K562 (cell line): ENCODE measurements around the gene PPP6R1. TPM values are rescaled to one million over a fixed set of nuclear protein-coding genes. Genes with fewer than 3 reads are reported as not detected.

Experiments used
- ATAC-seq: fragments of 200-7000 bp; cut with Tn5 transposase; 3 replicates; pipeline ENCODE4 v1.9.1; 2020; ENCODE audit warnings: moderate library complexity
- BruUV-seq: library from RNA; stranded (reverse); fragments of 400-500 nt; replicated peaks from 2 replicates; lab custom pipeline; 2021; lab: Mats Ljungman, UMichigan
- CTCF ChIA-PET: fragments of 300-600 bp; formaldehyde crosslinking; extraction: SDS; loops from one replicate; lab custom pipeline; 2021; ENCODE audit warnings: low intra/inter-chr PET ratio; lab: Yijun Ruan, JAX
- POLR2A ChIA-PET: fragments of 300-600, 350-650 bp; sonication (Branson Sonifier 250); formaldehyde crosslinking; extraction: SDS; loops from one replicate; lab custom pipeline; 2021; ENCODE audit warnings: antibody characterized with exemption, inconsistent platforms; lab: Yijun Ruan, JAX
- DNase-seq, 4 experiments: peaks; one replicate each; pipeline versions ENCODE4 v3.0.0 to v3.0.0-alpha.2; 2011 to 2018; ENCODE audit warnings: low spot score in 3 of 4, mixed read lengths in 3 of 4; ENCODE audit errors: extremely low read depth in 1 of 4
- FAIRE-seq: peaks from 2 replicates; lab custom pipeline; 2011; peaks lifted over from hg19 to GRCh38; lab: Jason Lieb, UNC
- H2AFZ ChIP-seq: 2 replicates; pipeline ENCODE4 v1.6.0; 2011; ENCODE audit warnings: low read depth, low read length, control low read depth, inconsistent platforms
- H3K27ac ChIP-seq: fragments of 200-600 bp; 3 replicates; pipeline ENCODE4 v1.8.0; 2011; ENCODE audit warnings: low read depth, mild to moderate bottlenecking, control low read depth, inconsistent platforms, low read length, moderate library complexity, mixed read lengths; ENCODE audit errors: extremely low read depth
- H3K27me3 ChIP-seq, 2 experiments: fragments of 300-600 bp in 1 of 2; 2 replicates in 1 of 2; 3 replicates in 1 of 2; pipeline versions ENCODE4 v1.6.0 to v1.8.0; 2011; ENCODE audit warnings: inconsistent platforms in 2 of 2, low read length in 2 of 2, mild to moderate bottlenecking in 1 of 2, mixed read lengths in 1 of 2, moderate library complexity in 1 of 2; ENCODE audit not compliant: control insufficient read depth in 2 of 2, insufficient read depth in 2 of 2
- H3K36me3 ChIP-seq: fragments of 300-600 bp; 3 replicates; pipeline ENCODE4 v1.8.0; 2011; ENCODE audit warnings: mild to moderate bottlenecking, low read length, inconsistent platforms; ENCODE audit not compliant: control insufficient read depth, insufficient read depth
- H3K4me1 ChIP-seq, 2 experiments: fragments of 200-600 bp in 1 of 2; replicated peaks in 1 of 2; 2 replicates in 1 of 2; 3 replicates in 1 of 2; pipeline versions ENCODE4 v1.5.1 to v1.8.0; 2011; ENCODE audit warnings: inconsistent platforms in 2 of 2, low read length in 2 of 2, mild to moderate bottlenecking in 1 of 2, mixed read lengths in 1 of 2, moderate library complexity in 1 of 2; ENCODE audit not compliant: control insufficient read depth in 2 of 2, insufficient read depth in 2 of 2
- H3K4me2 ChIP-seq: 2 replicates; pipeline ENCODE4 v1.6.1; 2011; ENCODE audit warnings: low read length, control low read depth, inconsistent platforms, mixed read lengths; ENCODE audit not compliant: insufficient read depth
- H3K4me3 ChIP-seq: fragments of 200-600 bp; sonication (generic), shearing (Covaris generic); 2 replicates; pipeline ENCODE4 v1.5.1; 2016; ENCODE audit warnings: control low read depth, inconsistent platforms
- H3K79me2 ChIP-seq: fragments of 200-600 bp; 3 replicates; pipeline ENCODE4 v1.8.0; 2011; ENCODE audit warnings: low read length, inconsistent platforms; ENCODE audit not compliant: control insufficient read depth, insufficient read depth
- H3K9ac ChIP-seq, 2 experiments: 2 replicates each; pipeline versions ENCODE4 v1.6.0 to v1.6.1; 2011; ENCODE audit warnings: low read depth in 2 of 2, low read length in 2 of 2, control low read depth in 1 of 2, inconsistent platforms in 1 of 2, mild to moderate bottlenecking in 1 of 2, mixed read lengths in 1 of 2; ENCODE audit not compliant: insufficient read depth in 1 of 2
- H3K9me1 ChIP-seq: one replicate; pipeline ENCODE4 v1.6.0; 2011; ENCODE audit warnings: inconsistent platforms, mild to moderate bottlenecking, low read length, moderate library complexity; ENCODE audit not compliant: control insufficient read depth, insufficient read depth
- H3K9me3 ChIP-seq: replicated peaks from 2 replicates; pipeline ENCODE4 v1.5.1; 2011; ENCODE audit warnings: low read depth, low read length, inconsistent platforms; ENCODE audit not compliant: control insufficient read depth, insufficient read depth
- H4K20me1 ChIP-seq: replicated peaks from 2 replicates; pipeline ENCODE4 v1.6.1; 2011; ENCODE audit warnings: low read length, inconsistent platforms, mixed read lengths; ENCODE audit not compliant: control insufficient read depth, insufficient read depth
- ATF7 ChIP-seq: fragments of 450-650 bp; IDR thresholded peaks from 2 replicates; pipeline ENCODE4 v1.7.1; 2014; ENCODE audit warnings: mild to moderate bottlenecking, moderate library complexity
- DACH1 ChIP-seq: fragments of 450-650 bp; IDR thresholded peaks from 2 replicates; pipeline ENCODE4 v1.6.1; 2018; ENCODE audit not compliant: partially characterized antibody
- EP400 ChIP-seq: fragments of 450-650 bp; IDR thresholded peaks from 2 replicates; pipeline ENCODE4 v1.6.1; 2017; ENCODE audit warnings: antibody characterized with exemption, mild to moderate bottlenecking, moderate library complexity
- FOXP1 ChIP-seq: sonication (generic); formaldehyde crosslinking; IDR thresholded peaks from 2 replicates; pipeline ENCODE4 v1.8.0; 2022; ENCODE audit warnings: mild to moderate bottlenecking, missing genetic modification reagents
- KAT8 ChIP-seq: fragments of 450-650 bp; IDR thresholded peaks from 2 replicates; pipeline ENCODE4 v1.6.1; 2016; ENCODE audit warnings: low read depth, mild to moderate bottlenecking
- L3MBTL2 ChIP-seq: fragments of 450-650 bp; IDR thresholded peaks from 2 replicates; pipeline ENCODE4 v1.6.1; 2016; ENCODE audit warnings: mild to moderate bottlenecking, moderate library complexity
- SP1 ChIP-seq: sonication (generic); formaldehyde crosslinking; IDR thresholded peaks from 2 replicates; pipeline ENCODE4 v1.8.1; 2022; ENCODE audit warnings: mild to moderate bottlenecking, missing genetic modification reagents
- STAG1 ChIP-seq: sonication (generic); formaldehyde crosslinking; IDR thresholded peaks from 2 replicates; pipeline ENCODE4 v1.5.0; 2020; ENCODE audit warnings: missing genetic modification reagents, borderline replicate concordance
- STAT5B ChIP-seq: fragments of 250-450 bp; sonication (Bioruptor Pico); IDR thresholded peaks from 2 replicates; pipeline ENCODE4 v1.8.0; 2021; ENCODE audit warnings: mild to moderate bottlenecking, inconsistent platforms
- TBL1XR1 ChIP-seq, 2 experiments: IDR thresholded peaks; 2 replicates each; pipeline ENCODE4 v1.6.1; 2012; ENCODE audit warnings: improper control_type of control experiment in 2 of 2, low read length in 2 of 2, mild to moderate bottlenecking in 1 of 2
- ZNF143 ChIP-seq: sonication (generic); formaldehyde crosslinking; IDR thresholded peaks from 2 replicates; pipeline ENCODE4 v1.9.0; 2022; ENCODE audit warnings: mild to moderate bottlenecking, missing genetic modification reagents
- ZNF764 ChIP-seq: fragments of 250-450 bp; sonication (Bioruptor Pico); IDR thresholded peaks from 2 replicates; pipeline ENCODE4 v1.4.0; 2020; ENCODE audit warnings: low read depth, mild to moderate bottlenecking, moderate library complexity
- whole genome bisulfite sequencing: fragments of 100-300 bp; shearing (Covaris generic); methylation state at CpG from one replicate; pipeline ENCODE4 v1.1.6; 2016; ENCODE audit warnings: low coverage, mixed read lengths; ENCODE audit not compliant: insufficient coverage; ENCODE audit errors: missing lambda C conversion rate; 5-methylcytosine and 5-hydroxymethylcytosine counted together
- in situ Hi-C: fragments of 300-500 bp; cut with MboI; formaldehyde crosslinking; loops from 4 replicates; pipeline ENCODE4 v1.15.0; 2018; ENCODE audit warnings: inconsistent platforms, mixed read lengths
- intact Hi-C: fragments of 100-400 bp; cut with micrococcal nuclease; formaldehyde crosslinking; loops from 2 replicates; pipeline ENCODE4 v1.14.2; 2022
- polyA plus RNA-seq, 8 experiments: library from polyadenylated mRNA; depleted of rRNA in 4 of 8; stranded (reverse) in 5 of 8; unstranded in 3 of 8; fragments of >200 nt; fragmentation: Nextera tagmentation in 2 of 8; fragmentation: Illumina TruSeq in 1 of 8; extraction: Ambion mirVana in 2 of 8; extraction: Trizol in 1 of 8; gene quantifications; 2 replicates each; pipeline versions ENCODE4 v1.2.1 to v1.2.3, GENCODE V29; 2011 to 2014; ENCODE audit warnings: inconsistent platforms in 1 of 8, missing spikeins in 1 of 8
- total RNA-seq, 7 experiments: library from RNA; depleted of rRNA in 6 of 7; stranded (reverse); fragments of >200 nt in 6 of 7; fragmentation: Illumina TruSeq in 2 of 7; extraction: Trizol in 2 of 7; gene quantifications; 2 replicates each; pipeline versions ENCODE4 v1.2.1 to v1.2.3, GENCODE V29; 2011 to 2021; ENCODE audit warnings: low replicate concordance in 1 of 7
- TF ChIP-seq, protein P1 (sequence below): fragments of 450-650 bp; formaldehyde crosslinking; IDR thresholded peaks from 2 replicates; pipeline ENCODE4 v1.4.0; 2020; ENCODE audit warnings: mild to moderate bottlenecking, mixed read lengths
- TF ChIP-seq, protein P2 (sequence below): sonication (generic); formaldehyde crosslinking; IDR thresholded peaks from 2 replicates; pipeline ENCODE4 v1.8.1; 2023; ENCODE audit warnings: mild to moderate bottlenecking, missing genetic modification reagents
- TF ChIP-seq, protein P3 (sequence below), 2 experiments: IDR thresholded peaks in 1 of 2; conservative IDR thresholded peaks in 1 of 2; 2 replicates each; pipeline ENCODE4 v1.6.1; 2016; ENCODE audit warnings: low read depth in 2 of 2, mild to moderate bottlenecking in 1 of 2, missing compliant biosample characterization in 1 of 2, missing genetic modification characterization in 1 of 2, moderate library complexity in 1 of 2

Gene PPP6R1
- total and polyA plus RNA-seq, 9 of the 15 experiments (the other 6 are each of a cell fraction or from before 2014, with no cell fraction given): 0.48 to 135 (median 37.2) TPM

DNA sequence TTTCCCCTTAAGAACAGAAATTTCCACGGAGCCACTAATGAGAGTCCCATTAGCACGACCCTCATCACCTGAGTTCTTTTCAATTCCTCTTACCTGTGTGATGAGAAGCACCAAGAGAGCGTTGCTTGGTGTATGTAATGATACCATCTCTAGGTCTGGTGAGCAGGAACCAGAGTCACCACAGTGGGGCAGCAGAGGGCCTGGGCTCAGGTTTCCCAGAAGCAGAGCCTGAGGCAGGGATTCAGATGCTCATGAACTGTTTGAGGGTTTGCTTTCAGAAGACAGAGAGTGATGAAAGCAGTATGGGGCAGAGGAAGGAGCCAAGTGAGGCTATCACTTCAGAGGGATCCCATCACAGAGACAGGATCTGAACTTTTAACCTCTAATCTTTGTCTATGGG is 46.4 kb downstream of the PPP6R1 start:
- 0% methylated on average over 3 of the region's 3 CpGs for WGBS
- DNase-seq (peak; percentile 65 to 89 (median 73)), ATAC-seq (peak; percentile 70), FAIRE-seq (peak; percentile 95)
- intact Hi-C loops (loop anchor here (2.0 kb wide), 1 partner anchor 68 kb away; the partner anchor contains the start of gene HSPBP1), in situ Hi-C loops (no loop called here)
- ChIA-PET POLR2A (no interaction called here), CTCF (interaction anchor here (0.7 to 1.4 kb wide), 3 partner anchors 79 to 292 kb away, joined by 3 to 5 read pairs (median 3); no protein-coding TSS in a partner anchor)
- no peaks in the 10 kb centered on the region for H3K36me3 ChIP-seq
- H3K4me3 ChIP-seq: no peak overlapping the region
- no peaks in the 10 kb centered on the region for H3K9me3 ChIP-seq
- peak overlapping the region; percentile 45; the same call in 1 of the 2 replicates for H3K4me2 ChIP-seq
- H2AFZ ChIP-seq: peak overlapping the region; percentile 77
- no peaks in the 10 kb centered on the region for H4K20me1 ChIP-seq
- H3K4me1 ChIP-seq: peaks cover 34 to 36% of the 10 kb centered on the region in 2 experiments
- no TSS peak for BruUV-seq
- H3K27ac ChIP-seq: no peak overlapping the region
- H3K27me3 ChIP-seq: no peaks in the 10 kb centered on the region
- H3K9me1 ChIP-seq: no peaks in the 10 kb centered on the region
- H3K9ac ChIP-seq: no peak overlapping the region
- no peaks in the 10 kb centered on the region for H3K79me2 ChIP-seq
- TF ChIP-seq, protein P1, sequence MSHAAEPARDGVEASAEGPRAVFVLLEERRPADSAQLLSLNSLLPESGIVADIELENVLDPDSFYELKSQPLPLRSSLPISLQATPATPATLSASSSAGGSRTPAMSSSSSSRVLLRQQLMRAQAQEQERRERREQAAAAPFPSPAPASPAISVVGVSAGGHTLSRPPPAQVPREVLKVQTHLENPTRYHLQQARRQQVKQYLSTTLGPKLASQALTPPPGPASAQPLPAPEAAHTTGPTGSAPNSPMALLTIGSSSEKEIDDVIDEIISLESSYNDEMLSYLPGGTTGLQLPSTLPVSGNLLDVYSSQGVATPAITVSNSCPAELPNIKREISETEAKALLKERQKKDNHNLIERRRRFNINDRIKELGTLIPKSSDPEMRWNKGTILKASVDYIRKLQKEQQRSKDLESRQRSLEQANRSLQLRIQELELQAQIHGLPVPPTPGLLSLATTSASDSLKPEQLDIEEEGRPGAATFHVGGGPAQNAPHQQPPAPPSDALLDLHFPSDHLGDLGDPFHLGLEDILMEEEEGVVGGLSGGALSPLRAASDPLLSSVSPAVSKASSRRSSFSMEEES (CRISPR knock-in tag): no peak
- TF ChIP-seq ZNF143 (CRISPR knock-in tag) (peak; percentile 52; the same call in 1 of the 2 replicates), STAG1 (CRISPR knock-in tag) (no peak), ZNF764 (CRISPR knock-in tag) (no peak), L3MBTL2 (peak; percentile 59; the same call in 1 of the 2 replicates), SP1 (peak; percentile 49; the same call in 1 of the 2 replicates), TBL1XR1 (IDR thresholded peaks at IDR 0.05; ENCODE audit: low read length in 2 of 2) (peak in 1 of 2 experiments; percentile 31; a peak in 1 of 4 replicates), ATF7 (peak; percentile 63), EP400 (peak; percentile 46), STAT5B (CRISPR knock-in tag) (no peak), FOXP1 (CRISPR knock-in tag) (0 out of 2 replicates have a peak, but pooled peaks have one; percentile 40), KAT8 (no peak), DACH1 (no peak)
- TF ChIP-seq, protein P2, sequence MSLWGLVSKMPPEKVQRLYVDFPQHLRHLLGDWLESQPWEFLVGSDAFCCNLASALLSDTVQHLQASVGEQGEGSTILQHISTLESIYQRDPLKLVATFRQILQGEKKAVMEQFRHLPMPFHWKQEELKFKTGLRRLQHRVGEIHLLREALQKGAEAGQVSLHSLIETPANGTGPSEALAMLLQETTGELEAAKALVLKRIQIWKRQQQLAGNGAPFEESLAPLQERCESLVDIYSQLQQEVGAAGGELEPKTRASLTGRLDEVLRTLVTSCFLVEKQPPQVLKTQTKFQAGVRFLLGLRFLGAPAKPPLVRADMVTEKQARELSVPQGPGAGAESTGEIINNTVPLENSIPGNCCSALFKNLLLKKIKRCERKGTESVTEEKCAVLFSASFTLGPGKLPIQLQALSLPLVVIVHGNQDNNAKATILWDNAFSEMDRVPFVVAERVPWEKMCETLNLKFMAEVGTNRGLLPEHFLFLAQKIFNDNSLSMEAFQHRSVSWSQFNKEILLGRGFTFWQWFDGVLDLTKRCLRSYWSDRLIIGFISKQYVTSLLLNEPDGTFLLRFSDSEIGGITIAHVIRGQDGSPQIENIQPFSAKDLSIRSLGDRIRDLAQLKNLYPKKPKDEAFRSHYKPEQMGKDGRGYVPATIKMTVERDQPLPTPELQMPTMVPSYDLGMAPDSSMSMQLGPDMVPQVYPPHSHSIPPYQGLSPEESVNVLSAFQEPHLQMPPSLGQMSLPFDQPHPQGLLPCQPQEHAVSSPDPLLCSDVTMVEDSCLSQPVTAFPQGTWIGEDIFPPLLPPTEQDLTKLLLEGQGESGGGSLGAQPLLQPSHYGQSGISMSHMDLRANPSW (CRISPR knock-in tag): no peak
- TF ChIP-seq, protein P3, sequence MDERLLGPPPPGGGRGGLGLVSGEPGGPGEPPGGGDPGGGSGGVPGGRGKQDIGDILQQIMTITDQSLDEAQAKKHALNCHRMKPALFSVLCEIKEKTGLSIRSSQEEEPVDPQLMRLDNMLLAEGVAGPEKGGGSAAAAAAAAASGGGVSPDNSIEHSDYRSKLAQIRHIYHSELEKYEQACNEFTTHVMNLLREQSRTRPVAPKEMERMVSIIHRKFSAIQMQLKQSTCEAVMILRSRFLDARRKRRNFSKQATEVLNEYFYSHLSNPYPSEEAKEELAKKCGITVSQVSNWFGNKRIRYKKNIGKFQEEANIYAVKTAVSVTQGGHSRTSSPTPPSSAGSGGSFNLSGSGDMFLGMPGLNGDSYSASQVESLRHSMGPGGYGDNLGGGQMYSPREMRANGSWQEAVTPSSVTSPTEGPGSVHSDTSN (CRISPR knock-in tag; IDR thresholded peaks at IDR 0.05; ENCODE audit: low read depth): no peak
- TF ChIP-seq, protein P3 (tag; conservative IDR thresholded peaks at IDR 0.05; ENCODE audit: low read depth): peak; percentile 34; the same call in 1 of the 2 replicates
